Ovary (tissue), 3 donors: ENCODE data around the gene DNAI2.

ENCODE experiments used
- EP300 ChIP-seq: sonication (generic); formaldehyde crosslinking; IDR thresholded peaks from one replicate; pipeline ENCODE4 v1.6.1; 2017; ENCODE audit warnings: antibody characterized with exemption
- TF ChIP-seq, protein P1 (sequence below), 3 donors: fragments of 450-650 bp in 2 of 3; fragments of 200-600 bp in 1 of 3; IDR thresholded peaks; one replicate each; pipeline versions ENCODE4 v1.5.1 to v1.8.0; 2016 to 2022; ENCODE audit warnings: antibody characterized with exemption in 3 of 3, mild to moderate bottlenecking in 1 of 3
- donor health status: DM: no; HTN: no; CAD: no.

DNA sequence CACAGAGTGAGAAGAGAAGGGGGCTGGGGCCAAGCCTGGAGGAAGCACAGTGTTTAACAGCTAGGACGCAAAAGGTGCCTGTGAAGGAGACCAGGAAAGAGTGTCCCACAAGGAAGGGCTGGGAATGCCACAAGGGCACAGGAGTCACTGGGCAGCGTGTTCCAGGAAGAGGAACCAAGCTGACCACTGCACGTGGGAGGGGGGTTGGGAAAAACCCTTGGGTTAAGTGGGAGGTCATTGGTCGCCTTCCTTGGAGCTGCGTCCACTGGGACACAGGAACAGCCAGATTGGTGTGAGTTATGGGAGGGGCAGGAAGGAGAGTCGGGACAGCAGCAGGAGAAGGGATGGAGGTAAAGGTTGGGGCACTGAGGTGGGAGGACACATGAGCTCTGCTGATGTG lies 47.8 kb upstream of the DNAI2 start:
- TF ChIP-seq EP300 = no peak
- TF ChIP-seq, protein P1, sequence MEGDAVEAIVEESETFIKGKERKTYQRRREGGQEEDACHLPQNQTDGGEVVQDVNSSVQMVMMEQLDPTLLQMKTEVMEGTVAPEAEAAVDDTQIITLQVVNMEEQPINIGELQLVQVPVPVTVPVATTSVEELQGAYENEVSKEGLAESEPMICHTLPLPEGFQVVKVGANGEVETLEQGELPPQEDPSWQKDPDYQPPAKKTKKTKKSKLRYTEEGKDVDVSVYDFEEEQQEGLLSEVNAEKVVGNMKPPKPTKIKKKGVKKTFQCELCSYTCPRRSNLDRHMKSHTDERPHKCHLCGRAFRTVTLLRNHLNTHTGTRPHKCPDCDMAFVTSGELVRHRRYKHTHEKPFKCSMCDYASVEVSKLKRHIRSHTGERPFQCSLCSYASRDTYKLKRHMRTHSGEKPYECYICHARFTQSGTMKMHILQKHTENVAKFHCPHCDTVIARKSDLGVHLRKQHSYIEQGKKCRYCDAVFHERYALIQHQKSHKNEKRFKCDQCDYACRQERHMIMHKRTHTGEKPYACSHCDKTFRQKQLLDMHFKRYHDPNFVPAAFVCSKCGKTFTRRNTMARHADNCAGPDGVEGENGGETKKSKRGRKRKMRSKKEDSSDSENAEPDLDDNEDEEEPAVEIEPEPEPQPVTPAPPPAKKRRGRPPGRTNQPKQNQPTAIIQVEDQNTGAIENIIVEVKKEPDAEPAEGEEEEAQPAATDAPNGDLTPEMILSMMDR (IDR thresholded peaks at IDR 0.05) = no peak
